Activated naive CD4-positive, alpha-beta T cell treated with anti-CD3 and anti-CD28 coated beads, Interleukin-2, amount 50 U/mL, for 72 hours (primary cell): Measurements from ENCODE around the gene ABHD17A. TPM values are rescaled to one million over a fixed set of nuclear protein-coding genes. Genes with fewer than 3 reads are reported as not detected.
"Not testable (repeated sequence)": the region's sequence is repeated elsewhere in the genome, so short reads cannot be mapped to it uniquely, and the experiment has no call there.

Source experiments
- ATAC-seq, 2 donors: fragments of 150-1000 bp; cut with Tn5 transposase; 2 replicates each; pipeline ENCODE4 v1.10.0; 2021; ENCODE audit warnings: mild to moderate bottlenecking in 2 of 2, moderate library complexity in 2 of 2
- DNase-seq, 2 donors: peaks; one replicate each; pipeline ENCODE4 v3.0.0; 2021 to 2022; ENCODE audit warnings: low spot score in 2 of 2
- H3K27ac Mint-ChIP-seq, 2 donors: one replicate each; pipeline ENCODE4 v1.8.0; 2022; ENCODE audit warnings: mild to moderate bottlenecking in 2 of 2, mixed read lengths in 2 of 2
- H3K36me3 Mint-ChIP-seq, 2 donors: one replicate each; pipeline ENCODE4 v1.8.0; 2022; ENCODE audit warnings: mixed read lengths in 2 of 2
- H3K9me3 Mint-ChIP-seq, 2 donors: one replicate each; pipeline ENCODE4 v1.8.0; 2022; ENCODE audit warnings: mixed read lengths in 2 of 2
- total RNA-seq, 2 donors: library from RNA; stranded (reverse); gene quantifications; one replicate each; pipeline ENCODE4 v1.2.3, GENCODE V29; 2022

Gene ABHD17A
- total RNA-seq, 2 donors from 2014 or later = 109 to 110 TPM

DNA sequence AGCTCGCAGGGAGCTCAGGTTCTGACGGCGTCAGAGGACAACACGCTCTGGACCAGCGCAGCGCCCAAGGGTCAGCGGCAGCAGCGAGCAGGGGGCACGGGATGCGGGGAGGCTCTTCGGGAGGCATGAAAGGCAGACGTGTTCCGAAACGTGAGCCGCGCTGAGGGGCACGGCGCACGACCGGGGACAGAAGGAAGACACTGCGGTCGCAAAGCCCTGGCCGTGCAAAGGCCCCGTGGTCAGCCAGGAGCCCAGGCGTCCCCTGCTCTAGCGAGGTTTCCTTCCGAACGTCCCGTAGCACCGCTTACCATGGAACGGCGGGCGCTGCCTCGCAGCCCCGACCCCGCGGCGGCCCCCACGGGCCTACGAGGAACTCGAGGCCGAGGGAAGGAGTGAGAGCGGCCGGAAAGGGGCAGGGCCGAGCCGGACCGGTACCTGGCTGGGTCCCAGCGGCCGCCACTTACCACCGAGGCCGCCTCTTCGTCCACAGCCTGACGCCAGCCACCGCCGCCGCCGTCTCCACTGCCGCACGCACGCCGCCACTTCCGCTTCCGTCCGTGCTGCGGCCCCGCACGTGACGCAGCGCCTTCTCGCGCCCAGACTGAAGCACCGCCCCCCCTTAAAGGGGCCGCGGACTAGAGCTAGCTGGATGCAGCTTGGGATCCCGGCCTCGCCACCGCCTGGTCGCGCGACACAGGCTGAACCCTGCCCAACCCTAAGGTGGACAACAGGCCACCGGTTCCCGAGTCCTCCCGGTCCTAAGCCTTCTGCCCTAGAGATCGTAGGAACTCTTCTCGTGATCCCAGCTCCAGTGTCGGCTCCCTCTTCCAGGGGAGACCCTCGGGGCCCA lies 9.4 kb downstream of the ABHD17A start:
- peak overlapping the region; percentile 95 to 97 for H3K27ac Mint-ChIP-seq
- peak; percentile 87 to 90 for DNase-seq
- no peaks in the 10 kb centered on the region for H3K9me3 Mint-ChIP-seq
- H3K36me3 Mint-ChIP-seq = peaks cover 19 to 20% of the 10 kb centered on the region in 2 donors
- ATAC-seq = peak; percentile 96 to 97

DNA sequence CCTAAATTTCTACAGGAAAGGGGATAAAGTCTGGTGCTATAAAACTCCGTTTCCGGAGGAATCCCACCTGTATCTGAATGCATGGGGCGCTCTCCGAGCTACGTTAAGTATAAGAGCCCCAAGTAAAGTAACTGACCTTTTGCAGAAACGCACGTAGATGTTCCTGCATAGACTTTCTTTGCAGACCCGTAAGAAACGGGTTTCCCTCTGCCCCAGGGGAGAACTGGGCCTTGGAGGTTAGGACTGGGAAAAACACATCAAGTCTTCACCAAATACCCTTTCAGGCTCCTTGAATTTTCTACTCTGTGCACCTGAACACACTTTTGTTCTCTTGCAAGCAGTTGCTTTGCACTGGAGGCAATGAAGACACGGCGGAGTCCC lies 10.0 kb downstream of the ABHD17A start:
- ATAC-seq = peak in 1 of 2 donors; percentile 5
- not testable (repeated sequence) for DNase-seq, H3K9me3 Mint-ChIP-seq
- peaks cover 19 to 20% of the 10 kb centered on the region in 2 donors for H3K36me3 Mint-ChIP-seq
- peak overlapping the region; percentile 95 to 97 for H3K27ac Mint-ChIP-seq

DNA sequence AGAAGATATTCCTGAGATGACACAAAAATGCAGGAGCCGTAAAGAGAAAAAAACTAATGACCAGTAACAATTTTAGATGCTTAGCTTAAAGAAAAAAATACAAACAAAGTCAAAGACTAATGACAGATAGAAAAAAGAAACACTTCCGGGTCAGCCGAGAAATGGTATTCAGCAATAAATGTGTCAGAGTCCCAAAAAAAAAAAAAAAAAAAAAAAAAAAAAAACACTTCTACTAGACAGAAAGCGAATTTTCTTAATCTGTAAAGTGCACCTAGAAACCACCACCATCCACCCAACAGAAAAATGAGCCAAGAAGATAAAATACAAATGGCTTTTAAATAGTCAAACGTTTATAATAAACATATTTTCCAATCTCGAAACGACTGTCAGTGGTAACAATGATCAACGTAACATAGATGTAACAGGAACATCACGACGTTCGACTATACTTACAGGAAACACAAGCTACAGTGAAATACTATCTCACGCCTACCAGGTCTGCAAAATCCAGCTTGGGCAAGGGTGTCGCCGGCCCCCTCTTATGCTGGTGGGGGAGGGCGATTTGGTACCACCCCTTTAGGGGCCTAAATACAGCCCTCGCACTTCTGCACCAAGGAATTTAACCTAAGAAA lies 10.6 kb downstream of the ABHD17A start:
- Mint-ChIP-seq H3K36me3 (peaks cover 19 to 20% of the 10 kb centered on the region in 2 donors), H3K27ac (peak overlapping the region; percentile 95 to 97), H3K9me3 (no peaks in the 10 kb centered on the region)
- ATAC-seq = peak; percentile 27 to 42
- DNase-seq = no peak

DNA sequence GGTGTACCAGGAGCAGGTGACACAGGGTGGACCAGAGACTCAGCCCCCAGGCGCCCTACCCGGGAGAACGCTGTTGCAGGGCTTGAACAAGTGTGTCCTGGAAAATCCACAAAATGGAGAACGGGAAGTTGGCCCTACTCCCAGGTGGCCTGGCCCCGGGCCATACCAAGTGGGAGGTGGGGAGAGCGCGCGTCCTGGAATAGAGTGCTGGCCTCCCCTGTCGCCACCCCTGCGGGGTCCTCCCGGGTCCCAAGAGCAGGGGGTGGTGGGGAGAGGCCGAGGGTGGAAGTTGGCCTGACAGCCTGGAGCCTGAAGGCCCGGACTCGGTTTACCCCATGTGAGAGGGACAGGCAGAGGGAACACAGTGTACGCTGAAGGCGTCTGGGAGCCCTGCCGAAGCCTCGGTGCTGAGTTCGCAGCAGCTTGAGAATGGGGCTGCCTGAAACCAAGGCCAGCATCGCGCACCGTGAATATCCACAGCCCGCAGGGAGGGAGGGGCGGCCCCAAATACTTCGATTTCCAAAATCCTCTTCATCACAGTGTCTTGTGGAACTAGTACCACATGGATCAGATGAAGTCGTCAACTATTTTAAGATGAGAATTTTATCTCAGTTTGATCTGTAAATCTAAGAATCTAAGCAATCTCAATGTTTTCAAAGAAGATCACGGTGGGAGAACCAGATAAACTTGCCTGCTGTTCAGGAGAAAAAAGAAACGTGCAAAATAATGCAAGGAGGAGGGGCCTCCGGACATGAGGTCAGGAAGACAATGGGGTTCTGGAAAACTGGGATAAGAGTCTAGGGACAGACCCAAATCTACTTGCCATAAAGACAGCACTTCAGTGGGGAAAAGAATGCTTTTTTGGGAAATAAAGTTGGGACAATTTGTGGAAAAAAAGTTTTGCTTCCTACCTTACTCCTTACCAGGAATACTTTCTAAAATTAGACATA lies 11.5 kb downstream of the ABHD17A start:
- ATAC-seq (no peak), DNase-seq (no peak)
- Mint-ChIP-seq H3K9me3 (no peaks in the 10 kb centered on the region), H3K36me3 (peaks cover 19 to 20% of the 10 kb centered on the region in 2 donors), H3K27ac (peak overlapping the region; percentile 95 to 97)

DNA sequence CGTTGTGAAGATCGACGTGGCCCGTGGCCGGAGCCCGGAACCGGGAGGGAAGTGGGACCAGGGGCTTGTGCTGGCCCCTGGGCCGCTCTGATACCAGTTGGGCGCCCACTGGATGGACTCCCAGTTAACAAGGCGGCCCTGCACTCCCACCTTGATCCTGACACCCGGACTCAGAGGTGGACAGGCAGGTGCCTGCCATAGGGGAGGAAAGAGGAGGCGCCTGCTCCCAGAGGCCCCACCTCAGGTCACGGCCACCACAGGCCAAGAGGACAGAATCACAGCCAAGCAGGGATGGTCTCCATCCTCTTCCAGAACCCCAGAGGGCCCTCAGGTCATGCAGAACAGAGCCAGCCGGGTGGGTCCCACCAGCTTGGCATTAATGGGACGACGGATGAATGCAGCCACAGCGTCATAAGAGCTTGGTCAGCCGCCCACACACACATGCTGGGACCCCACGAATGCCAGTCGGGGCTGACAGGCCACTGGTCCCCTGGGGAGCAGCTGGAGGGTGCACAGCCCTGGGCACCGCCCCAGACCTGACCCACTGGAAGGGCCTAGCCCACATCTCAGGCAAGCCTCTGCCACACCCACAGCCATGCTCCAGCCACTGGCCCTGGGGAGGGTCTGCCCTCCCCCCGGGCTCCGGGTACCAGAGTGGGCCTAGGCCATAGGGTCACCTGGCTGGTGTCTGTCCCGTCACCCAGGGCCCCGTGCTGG lies 12.3 kb downstream of the ABHD17A start:
- Mint-ChIP-seq H3K9me3 (no peaks in the 10 kb centered on the region), H3K27ac (peak overlapping the region; percentile 55 to 95), H3K36me3 (peaks cover 19 to 20% of the 10 kb centered on the region in 2 donors)
- ATAC-seq (no peak), DNase-seq (no peak)

DNA sequence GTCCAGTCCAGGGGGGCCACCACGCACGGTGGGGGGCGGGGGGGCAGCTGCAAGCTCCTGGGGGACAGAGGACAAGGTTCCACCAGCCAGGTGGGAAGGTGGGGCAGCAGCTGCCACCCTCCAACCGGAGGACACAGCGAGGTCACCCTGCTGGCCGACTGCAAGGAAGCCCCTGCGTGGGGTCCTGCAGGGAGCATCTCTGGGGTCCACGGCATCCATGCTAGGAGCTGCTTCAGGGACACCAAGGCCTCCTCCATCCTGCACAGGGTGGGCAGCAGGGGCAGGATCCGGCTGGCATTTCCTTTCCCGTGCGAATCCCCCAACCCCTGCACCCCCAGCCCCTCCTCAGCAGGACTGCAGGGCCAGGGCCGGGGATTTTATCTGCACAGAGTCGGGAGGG lies 13.7 kb downstream of the ABHD17A start:
- DNase-seq = no peak
- no peak for ATAC-seq
- no peaks in the 10 kb centered on the region for H3K9me3 Mint-ChIP-seq
- no peak overlapping the region for H3K27ac Mint-ChIP-seq
- H3K36me3 Mint-ChIP-seq = peaks cover 19 to 20% of the 10 kb centered on the region in 2 donors

DNA sequence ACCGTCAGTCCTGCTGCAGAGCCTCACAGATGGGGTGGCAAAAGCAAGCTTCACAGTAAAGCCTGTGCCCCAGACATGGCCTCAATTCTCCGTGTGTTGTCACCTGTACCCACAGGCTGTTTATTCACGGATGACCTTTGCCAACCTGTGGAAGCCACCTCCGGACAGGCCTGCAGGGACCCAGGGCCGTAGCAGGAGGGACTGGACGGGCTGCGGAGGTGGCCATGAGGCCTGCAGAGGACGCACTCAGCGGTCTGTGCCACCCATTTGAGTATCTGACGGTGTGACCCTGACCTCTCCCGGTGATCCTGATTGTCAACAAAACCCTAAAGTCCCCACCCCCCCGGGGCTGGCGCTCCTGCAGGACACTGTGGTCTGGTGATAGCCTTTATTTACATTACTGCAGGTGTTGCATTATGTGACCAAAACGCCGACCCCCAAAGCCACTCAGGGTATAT lies 14.1 kb downstream of the ABHD17A start:
- Mint-ChIP-seq H3K27ac (no peak overlapping the region), H3K36me3 (peaks cover 19 to 20% of the 10 kb centered on the region in 2 donors), H3K9me3 (no peaks in the 10 kb centered on the region)
- DNase-seq (no peak), ATAC-seq (no peak)

DNA sequence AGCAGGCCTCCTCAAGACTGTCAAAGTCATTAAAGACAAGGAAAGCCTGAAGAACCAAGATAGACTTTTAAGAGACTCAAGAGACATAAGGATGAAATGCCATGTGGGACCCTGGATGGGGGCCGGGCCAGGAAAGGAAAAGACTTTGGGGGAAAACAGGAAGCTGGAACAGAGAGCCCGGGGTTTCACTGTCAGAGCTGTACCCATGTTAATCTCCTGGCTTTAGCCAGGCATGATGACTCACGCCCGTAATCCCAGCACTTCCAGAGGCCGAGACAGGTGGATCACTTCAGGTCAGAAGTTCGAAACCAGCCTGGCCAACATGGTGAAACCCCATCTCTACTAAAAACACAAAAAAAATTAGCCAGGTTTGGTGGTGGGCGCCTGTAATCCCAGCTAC lies 16.3 kb downstream of the ABHD17A start:
- no peak for ATAC-seq
- no peak for DNase-seq
- Mint-ChIP-seq H3K27ac (peak overlapping the region in 1 of 2 donors; percentile 29), H3K9me3 (no peaks in the 10 kb centered on the region), H3K36me3 (peaks cover 3% of the 10 kb centered on the region in 2 donors)

DNA sequence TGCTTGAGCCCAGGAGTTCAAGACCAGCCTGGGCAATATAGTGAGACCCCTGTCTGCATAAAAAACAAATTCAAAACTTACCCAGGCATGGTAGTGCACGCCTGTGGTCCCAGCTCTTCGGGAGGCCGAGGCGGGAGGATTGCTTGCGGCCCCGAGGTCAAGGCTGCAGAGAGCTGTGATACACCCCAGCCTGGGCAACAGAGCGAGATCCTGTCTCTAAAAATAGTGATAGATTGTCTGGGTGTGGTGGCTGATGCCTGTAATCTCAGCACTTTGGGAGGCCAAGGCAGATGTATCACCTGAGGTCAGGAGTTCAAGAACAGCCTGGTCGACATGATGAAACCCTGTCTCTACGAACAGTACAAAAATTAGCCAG lies 18.0 kb downstream of the ABHD17A start:
- DNase-seq = no peak
- H3K36me3 Mint-ChIP-seq = peaks cover 3% of the 10 kb centered on the region in 2 donors
- peak overlapping the region in 1 of 2 donors; percentile 32 for H3K27ac Mint-ChIP-seq
- H3K9me3 Mint-ChIP-seq = no peaks in the 10 kb centered on the region
- no peak for ATAC-seq

DNA sequence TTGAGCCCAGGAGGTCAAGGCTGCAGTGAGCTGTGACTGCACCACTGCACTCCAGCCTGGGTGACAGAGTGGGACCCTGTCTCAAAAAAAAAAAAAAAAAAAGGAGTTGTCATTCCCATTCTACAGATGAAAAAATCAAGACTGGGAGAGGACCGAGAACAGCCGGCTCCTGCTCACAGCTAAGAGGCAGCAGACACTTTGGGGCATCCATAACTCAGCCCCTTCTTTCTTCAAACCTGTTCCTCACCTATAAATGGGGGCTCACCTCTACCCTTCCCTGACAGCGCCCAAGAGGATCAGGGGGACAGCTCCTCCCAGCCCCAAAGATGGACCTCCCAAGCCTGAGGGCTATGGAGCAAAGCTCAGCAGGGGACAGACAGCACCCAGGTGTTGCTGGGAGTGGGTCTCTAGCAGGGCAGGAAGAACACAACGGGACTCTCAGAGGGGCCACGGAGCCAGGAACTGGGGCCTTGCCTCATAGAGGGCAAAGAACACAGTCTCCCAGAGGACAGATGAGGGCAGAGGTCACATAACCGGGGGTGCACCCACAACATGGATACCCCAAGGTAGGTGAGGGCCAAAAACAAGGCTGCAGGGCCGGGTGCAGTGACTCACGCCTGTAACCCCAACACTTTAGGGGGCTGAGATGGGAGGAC lies 18.5 kb downstream of the ABHD17A start:
- Mint-ChIP-seq H3K27ac (peak overlapping the region in 1 of 2 donors; percentile 32), H3K36me3 (peaks cover 5 to 8% of the 10 kb centered on the region in 2 donors), H3K9me3 (no peaks in the 10 kb centered on the region)
- ATAC-seq = no peak
- no peak for DNase-seq

DNA sequence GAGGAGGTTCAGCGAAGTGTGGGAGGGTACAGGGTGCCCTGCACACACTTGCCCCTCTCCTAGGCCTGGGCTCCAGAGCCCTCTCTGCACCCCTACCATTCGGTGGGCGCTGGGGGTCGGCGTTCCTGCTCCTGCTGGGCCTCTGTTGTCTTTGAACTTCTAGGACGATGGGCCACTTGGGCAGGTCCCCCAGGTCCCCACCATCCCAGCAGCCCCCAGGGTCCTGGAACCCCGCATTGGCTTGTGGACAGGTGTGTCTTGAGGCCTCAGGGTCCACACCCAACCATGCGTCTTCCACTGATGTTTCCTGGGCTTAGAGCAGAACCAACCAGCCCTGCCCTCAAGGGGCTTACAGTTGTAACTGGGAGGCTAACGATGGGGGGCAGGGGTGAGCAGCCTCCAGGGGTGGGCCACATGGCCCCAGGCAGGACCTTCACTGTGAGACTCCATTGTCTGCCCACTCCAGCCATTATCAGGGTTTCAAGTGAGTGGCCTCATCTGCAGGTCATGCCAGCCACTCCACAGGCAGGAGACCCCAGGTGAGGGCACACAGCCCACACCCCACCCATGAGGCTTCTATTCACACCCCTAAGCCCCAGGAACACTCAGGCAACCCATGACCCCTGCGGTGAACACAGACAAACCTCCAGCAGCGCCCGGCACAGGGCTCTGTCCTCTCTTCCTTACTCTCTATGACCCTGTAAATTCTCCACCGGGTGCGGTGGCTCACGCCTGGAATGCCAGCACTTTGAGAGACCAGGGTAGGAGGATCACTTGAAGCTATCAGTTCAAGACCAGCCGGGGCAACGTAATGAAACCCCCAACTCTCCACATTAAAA lies 19.9 kb downstream of the ABHD17A start:
- peak overlapping the region; percentile 60 to 68 for H3K27ac Mint-ChIP-seq
- ATAC-seq (no peak), DNase-seq (no peak)
- H3K36me3 Mint-ChIP-seq = peaks cover 5 to 10% of the 10 kb centered on the region in 2 donors
- no peaks in the 10 kb centered on the region for H3K9me3 Mint-ChIP-seq

DNA sequence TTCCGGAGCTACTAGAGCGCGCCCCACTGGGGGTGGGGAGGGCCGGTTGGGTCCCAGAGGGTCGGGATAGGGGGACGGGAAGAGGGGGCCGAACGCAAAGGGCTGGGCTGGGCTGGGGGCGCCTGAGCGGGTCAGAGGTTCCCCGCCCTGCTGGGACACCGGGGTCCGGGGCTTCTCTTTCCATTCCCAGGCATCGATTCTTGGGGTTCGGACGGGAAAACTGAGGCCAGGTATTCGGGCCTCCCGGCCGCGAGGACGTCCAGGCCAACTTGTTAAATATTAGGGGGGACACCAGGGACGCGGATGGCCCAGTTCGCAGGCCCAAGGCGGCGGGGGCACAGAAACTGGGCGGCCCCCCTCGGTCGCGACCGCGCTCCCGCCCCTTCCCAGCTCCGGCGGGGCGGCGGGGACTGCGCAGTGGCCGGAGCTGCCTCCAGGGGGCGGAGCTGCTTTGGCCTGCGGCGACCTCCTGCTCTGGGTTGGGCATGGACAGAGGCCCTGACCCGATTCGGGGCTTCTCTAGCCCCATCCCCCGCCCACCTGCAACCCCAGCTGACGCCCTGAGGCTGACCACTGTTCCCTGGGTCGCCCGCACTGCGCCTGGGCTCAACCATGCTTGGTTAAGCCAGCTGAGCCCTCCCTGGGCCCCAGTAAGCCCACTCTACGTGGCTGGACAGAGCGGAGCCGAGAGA lies 20.7 kb downstream of the ABHD17A start:
- Mint-ChIP-seq H3K36me3 (peaks cover 5 to 10% of the 10 kb centered on the region in 2 donors), H3K9me3 (no peaks in the 10 kb centered on the region), H3K27ac (peak overlapping the region in 1 of 2 donors; percentile 60)
- peak; percentile 73 to 84 for DNase-seq
- ATAC-seq = peak; percentile 18 to 61

DNA sequence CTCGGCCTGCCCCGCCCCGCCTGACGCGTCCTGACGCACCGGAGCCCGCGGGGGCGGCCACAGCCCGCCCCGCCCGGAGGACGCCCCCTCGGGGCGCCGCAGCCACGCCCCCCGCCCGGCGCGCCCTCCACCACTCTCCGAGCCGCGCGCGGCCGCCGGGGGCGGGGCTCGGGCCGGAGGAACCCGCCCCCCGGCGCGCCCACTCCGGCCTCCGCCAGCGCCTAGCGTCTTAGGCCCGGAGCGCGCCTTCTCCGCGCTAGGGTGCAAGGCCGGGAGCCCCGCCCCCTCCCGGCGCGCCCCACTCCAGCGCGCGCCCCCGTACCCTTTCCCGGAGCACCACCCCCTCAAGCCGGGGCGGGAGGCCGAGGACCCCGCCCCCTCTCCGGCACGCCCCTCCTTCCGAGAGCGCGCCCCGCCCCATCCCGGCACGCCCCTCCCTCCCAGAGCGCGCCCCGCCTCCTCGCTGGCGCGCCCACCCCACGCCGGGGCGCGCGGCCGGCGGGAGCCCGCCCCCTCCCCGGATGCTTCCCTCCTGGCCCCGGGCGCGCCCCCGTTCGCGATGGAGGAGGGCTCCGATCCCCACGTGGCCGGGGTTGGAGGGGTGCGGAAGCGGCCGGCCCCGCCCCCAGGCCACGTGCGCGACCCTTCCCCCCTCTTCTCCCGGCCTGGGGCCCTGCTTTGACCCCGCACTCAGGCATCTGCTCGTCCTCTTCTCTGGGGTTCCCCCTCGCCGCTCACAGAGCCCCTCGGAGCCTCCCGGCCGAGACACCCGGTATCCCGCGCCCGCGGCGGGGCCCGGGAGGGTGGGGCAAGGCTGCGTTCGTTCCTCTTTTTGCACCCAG lies 21.4 kb downstream of the ABHD17A start:
- H3K36me3 Mint-ChIP-seq = peaks cover 5 to 10% of the 10 kb centered on the region in 2 donors
- no peaks in the 10 kb centered on the region for H3K9me3 Mint-ChIP-seq
- ATAC-seq = peak; percentile 70 to 76
- DNase-seq = peak; percentile 95 to 97
- H3K27ac Mint-ChIP-seq = peak overlapping the region in 1 of 2 donors; percentile 60

DNA sequence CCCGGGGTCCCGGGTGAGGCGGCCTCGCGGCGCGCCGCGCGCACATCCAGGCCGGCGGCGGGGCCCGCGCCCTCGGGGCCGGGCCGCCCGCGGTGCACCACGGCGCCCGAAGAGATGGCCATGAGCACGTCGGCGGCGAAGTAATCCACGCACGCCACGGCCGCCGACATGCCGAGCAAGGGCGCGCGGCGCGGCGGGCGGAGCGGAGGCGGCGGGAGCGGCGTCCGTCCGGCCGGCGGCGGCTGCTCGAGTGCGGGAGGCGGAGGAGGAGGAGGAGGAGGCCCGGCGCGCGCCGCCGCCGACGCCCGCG lies 22.0 kb downstream of the ABHD17A start, which contains the start of gene KLF16:
Gene KLF16 (minus strand): TSS at position 252 of the 310 bp plus-strand sequence. CDS start 82 bp downstream, at position 170.
- peak within 1 kb of the TSS; percentile 86 to 98 for H3K27ac Mint-ChIP-seq
- peak in 1 of 2 donors; percentile 2 for ATAC-seq

More for the DNA sequence above, 22.0 kb downstream of the ABHD17A start, which contains the start of gene KLF16:
- Mint-ChIP-seq H3K9me3 (no peaks in the 10 kb centered on the region), H3K36me3 (peaks cover 5 to 10% of the 10 kb centered on the region in 2 donors)
- no peak for DNase-seq
